ENCODE results near the gene RABEPK. TPM values are rescaled to one million over a fixed set of nuclear protein-coding genes. Genes with fewer than 3 reads are reported as not detected.
"Not testable (repeated sequence)": the region's sequence is repeated elsewhere in the genome, so short reads cannot be mapped to it uniquely, and the experiment has no call there.

Gene RABEPK
- total RNA-seq, 4 donors from 2014 or later: 8.7 to 15.0 (median 13.4) TPM

DNA sequence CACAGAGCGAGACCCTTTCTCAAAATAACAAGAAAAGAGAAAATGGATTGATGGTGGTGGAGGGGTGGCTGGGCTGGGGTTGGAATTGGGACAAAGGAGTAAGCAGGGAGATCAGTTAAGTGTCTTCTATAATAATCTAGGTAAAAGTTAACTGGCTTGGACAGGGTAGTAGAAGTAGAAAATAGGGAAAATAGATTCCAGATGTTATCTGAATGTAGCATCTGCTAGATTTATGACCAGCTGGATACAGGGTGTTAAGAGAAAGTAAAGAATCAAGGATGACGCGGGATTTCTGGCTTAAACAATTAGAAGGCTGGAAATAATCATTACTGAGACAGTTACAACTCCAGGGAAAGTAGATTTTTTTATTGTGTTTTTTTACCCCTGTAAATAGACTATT, 23.7 kb upstream of the RABEPK start:
- H3K27me3 ChIP-seq: no peaks in the 10 kb centered on the region
- H3K9me3 ChIP-seq: no peaks in the 10 kb centered on the region
- H3K27ac ChIP-seq: peak overlapping the region; percentile 34 to 98 (median 40)
- no peak for TF ChIP-seq POLR2A (IDR thresholded peaks at IDR 0.05)
- TF ChIP-seq, protein P1, sequence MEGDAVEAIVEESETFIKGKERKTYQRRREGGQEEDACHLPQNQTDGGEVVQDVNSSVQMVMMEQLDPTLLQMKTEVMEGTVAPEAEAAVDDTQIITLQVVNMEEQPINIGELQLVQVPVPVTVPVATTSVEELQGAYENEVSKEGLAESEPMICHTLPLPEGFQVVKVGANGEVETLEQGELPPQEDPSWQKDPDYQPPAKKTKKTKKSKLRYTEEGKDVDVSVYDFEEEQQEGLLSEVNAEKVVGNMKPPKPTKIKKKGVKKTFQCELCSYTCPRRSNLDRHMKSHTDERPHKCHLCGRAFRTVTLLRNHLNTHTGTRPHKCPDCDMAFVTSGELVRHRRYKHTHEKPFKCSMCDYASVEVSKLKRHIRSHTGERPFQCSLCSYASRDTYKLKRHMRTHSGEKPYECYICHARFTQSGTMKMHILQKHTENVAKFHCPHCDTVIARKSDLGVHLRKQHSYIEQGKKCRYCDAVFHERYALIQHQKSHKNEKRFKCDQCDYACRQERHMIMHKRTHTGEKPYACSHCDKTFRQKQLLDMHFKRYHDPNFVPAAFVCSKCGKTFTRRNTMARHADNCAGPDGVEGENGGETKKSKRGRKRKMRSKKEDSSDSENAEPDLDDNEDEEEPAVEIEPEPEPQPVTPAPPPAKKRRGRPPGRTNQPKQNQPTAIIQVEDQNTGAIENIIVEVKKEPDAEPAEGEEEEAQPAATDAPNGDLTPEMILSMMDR (IDR thresholded peaks at IDR 0.05 in 4 of 5, conservative IDR thresholded peaks at IDR 0.05 in 1 of 5): no peak
- no peak overlapping the region for H3K4me3 ChIP-seq
- DNase-seq (no peak), ATAC-seq (no peak)
- in situ Hi-C loops (cut with MboI; ENCODE audit: low sequenced_read_pairs in 4 of 4): no loop called here
- intact Hi-C loops (cut with DNase I; ENCODE audit: low total_unique reads): no loop called here
- peaks cover 47 to 72% of the 10 kb centered on the region in 2 donors for H3K4me1 ChIP-seq
- no peaks in the 10 kb centered on the region for H3K36me3 ChIP-seq

DNA sequence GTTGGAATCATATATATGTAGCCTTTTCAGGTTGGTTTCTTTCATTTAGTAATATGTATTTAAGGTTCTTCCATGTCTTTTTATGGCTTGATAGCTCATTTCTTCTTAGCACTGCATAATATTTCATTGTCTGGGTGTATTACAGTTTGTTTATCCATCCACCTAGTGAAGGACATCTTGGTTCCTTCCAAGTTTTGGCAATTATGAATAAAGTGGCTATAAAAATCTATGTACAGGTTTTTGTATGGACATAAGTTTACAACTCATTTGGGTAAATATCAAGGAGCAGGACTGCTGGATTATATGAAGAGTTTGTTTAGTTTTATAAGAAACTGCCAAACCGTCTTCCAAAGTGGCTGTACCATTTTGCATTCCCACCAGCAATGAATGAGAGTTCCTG, 22.5 kb upstream of the RABEPK start:
- ATAC-seq (no peak), DNase-seq (no peak)
- Histone ChIP-seq H3K36me3 (no peaks in the 10 kb centered on the region), H3K4me1 (peaks cover 49 to 72% of the 10 kb centered on the region in 2 donors), H3K27ac (peak overlapping the region in 3 of 4 donors; percentile 5 to 98 (median 34)), H3K27me3 (no peaks in the 10 kb centered on the region), H3K4me3 (no peak overlapping the region), H3K9me3 (no peaks in the 10 kb centered on the region)
- TF ChIP-seq, protein P1 (IDR thresholded peaks at IDR 0.05 in 4 of 5, conservative IDR thresholded peaks at IDR 0.05 in 1 of 5): no peak
- TF ChIP-seq POLR2A (IDR thresholded peaks at IDR 0.05): no peak
- intact Hi-C loops (cut with DNase I; ENCODE audit: low total_unique reads) (no loop called here), in situ Hi-C loops (cut with MboI; ENCODE audit: low sequenced_read_pairs in 4 of 4) (no loop called here)

DNA sequence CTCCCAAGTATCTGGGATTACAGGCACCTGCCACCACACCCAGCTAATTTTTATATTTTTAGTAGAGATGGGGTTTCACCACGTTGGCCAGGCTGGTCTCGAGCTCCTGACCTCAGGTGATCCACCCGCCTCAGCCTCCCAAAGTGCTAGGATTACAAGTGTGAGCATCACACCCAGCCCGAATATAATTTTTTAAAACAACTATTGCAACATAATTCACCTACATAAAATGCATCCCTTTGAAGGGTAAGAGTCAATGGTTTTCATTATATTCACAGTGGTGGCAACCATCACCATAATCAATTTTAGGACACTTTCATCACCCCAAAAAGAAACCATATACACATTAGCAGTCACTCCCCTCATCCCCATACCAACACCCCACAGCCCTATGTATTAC, 20.6 kb upstream of the RABEPK start:
- H3K36me3 ChIP-seq; H3K9me3 ChIP-seq; H3K27me3 ChIP-seq; ATAC-seq; H3K4me3 ChIP-seq; DNase-seq; in situ Hi-C loops (cut with MboI; ENCODE audit: low sequenced_read_pairs in 4 of 4): not testable (repeated sequence)
- intact Hi-C loops (cut with DNase I; ENCODE audit: low total_unique reads): loop anchor here (10.0 kb wide), 1 partner anchor 315 kb away; the partner anchor contains the start of genes ARPC5L and RPL35
- peaks cover 53 to 73% of the 10 kb centered on the region in 2 donors for H3K4me1 ChIP-seq
- H3K27ac ChIP-seq: peak overlapping the region; percentile 89 to 100 (median 98)

DNA sequence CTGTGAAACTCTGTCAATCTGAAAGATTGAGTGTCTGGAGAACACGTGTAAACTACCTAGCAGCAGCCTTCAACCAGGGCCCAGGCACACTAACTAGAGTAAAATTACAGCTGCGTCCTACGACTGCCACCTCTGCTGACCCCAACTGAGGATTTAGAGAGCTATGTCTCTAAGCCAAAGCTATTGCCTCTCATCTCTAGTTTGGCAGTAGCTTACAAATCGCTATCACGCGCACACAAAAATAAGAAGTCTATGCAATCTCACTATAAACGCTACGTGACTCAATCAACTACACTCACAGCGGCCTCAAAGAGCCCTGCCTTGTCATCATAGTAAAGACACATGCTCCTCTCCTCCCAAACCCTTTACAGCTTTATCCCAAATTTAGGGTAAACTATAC, 19.5 kb upstream of the RABEPK start:
- in situ Hi-C loops (cut with MboI; ENCODE audit: low sequenced_read_pairs in 4 of 4): no loop called here
- Histone ChIP-seq H3K27me3 (no peaks in the 10 kb centered on the region), H3K36me3 (no peaks in the 10 kb centered on the region), H3K9me3 (no peaks in the 10 kb centered on the region), H3K4me1 (peaks cover 51 to 68% of the 10 kb centered on the region in 2 donors), H3K27ac (peak overlapping the region; percentile 89 to 100 (median 98)), H3K4me3 (peak overlapping the region in 1 of 4 donors; percentile 17)
- peak; percentile 92 to 93 for ATAC-seq
- TF ChIP-seq POLR2A (IDR thresholded peaks at IDR 0.05): peak; percentile 32 to 41
- TF ChIP-seq, protein P1 (IDR thresholded peaks at IDR 0.05 in 4 of 5, conservative IDR thresholded peaks at IDR 0.05 in 1 of 5): no peak
- intact Hi-C loops (cut with DNase I; ENCODE audit: low total_unique reads): loop anchor here (10.0 kb wide), 1 partner anchor 316 kb away; the partner anchor contains the start of genes ARPC5L and RPL35
- DNase-seq: peak; percentile 57 to 86

DNA sequence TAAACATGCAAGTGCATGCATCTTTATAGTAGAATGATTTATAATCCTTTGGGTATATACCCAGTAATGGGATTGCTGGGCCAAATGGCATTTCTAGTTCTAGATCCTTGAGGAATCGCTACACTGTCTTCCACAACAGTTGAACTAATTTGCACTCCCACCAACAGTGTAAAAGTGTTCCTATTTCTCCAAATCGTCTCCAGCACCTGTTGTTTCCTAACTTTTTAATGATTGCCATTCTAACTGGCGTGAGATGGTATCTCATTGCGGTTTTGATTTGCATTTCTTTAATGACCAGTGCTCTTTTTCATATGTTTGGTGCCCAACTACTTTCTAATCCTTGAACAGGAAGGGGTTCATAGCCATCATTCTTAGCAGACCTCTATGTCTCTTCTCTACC, 18.6 kb upstream of the RABEPK start:
- ATAC-seq; H3K36me3 ChIP-seq; H3K4me3 ChIP-seq; H3K27me3 ChIP-seq; DNase-seq; H3K9me3 ChIP-seq; in situ Hi-C loops (cut with MboI; ENCODE audit: low sequenced_read_pairs in 4 of 4): not testable (repeated sequence)
- intact Hi-C loops (cut with DNase I; ENCODE audit: low total_unique reads): loop anchor here (10.0 kb wide), 1 partner anchor 317 kb away; the partner anchor contains the start of genes ARPC5L and RPL35
- Histone ChIP-seq H3K27ac (peak overlapping the region; percentile 89 to 100 (median 98)), H3K4me1 (peaks cover 60 to 69% of the 10 kb centered on the region in 2 donors)

Measured in gastrocnemius medialis (tissue), 4 donors.